Chondrocyte (in vitro differentiated cells): ENCODE data around the gene AJUBA. TPM values are rescaled to one million over a fixed set of nuclear protein-coding genes. Genes with fewer than 3 reads are reported as not detected.

ENCODE experiments used
- DNase-seq: peaks from one replicate; pipeline ENCODE4 v3.0.0; 2021; ENCODE audit warnings: mixed read lengths, low spot score
- H3K27ac Mint-ChIP-seq: one replicate; pipeline ENCODE4 v1.8.0; 2021; ENCODE audit warnings: mild to moderate bottlenecking, moderate library complexity, mixed read lengths; ENCODE audit not compliant: unreplicated experiment
- H3K27me3 Mint-ChIP-seq: 2 replicates; pipeline ENCODE4 v1.8.0; 2021; ENCODE audit warnings: low read depth, mixed read lengths
- H3K36me3 Mint-ChIP-seq: 2 replicates; pipeline ENCODE4 v1.8.0; 2021; ENCODE audit warnings: low read depth, mixed read lengths
- H3K4me1 Mint-ChIP-seq: 2 replicates; pipeline ENCODE4 v1.8.0; 2021; ENCODE audit warnings: low read depth, mild to moderate bottlenecking, mixed read lengths
- H3K4me3 Mint-ChIP-seq: one replicate; pipeline ENCODE4 v1.8.0; 2021; ENCODE audit warnings: mild to moderate bottlenecking, moderate library complexity, mixed read lengths; ENCODE audit not compliant: unreplicated experiment
- H3K9me3 Mint-ChIP-seq: 2 replicates; pipeline ENCODE4 v1.8.0; 2021; ENCODE audit warnings: low read depth, mixed read lengths
- total RNA-seq: library from RNA; stranded (reverse); gene quantifications from 3 replicates; pipeline ENCODE4 v1.2.1, GENCODE V29; 2021
- TF ChIP-seq, protein P1 (sequence below): fragments of 200-600 bp; sonication (generic); IDR thresholded peaks from 2 replicates; pipeline ENCODE4 v1.5.0; 2021; ENCODE audit warnings: antibody characterized with exemption, mild to moderate bottlenecking, moderate library complexity

AJUBA gene
- total RNA-seq, 1 donor from 2014 or later: 124 TPM

DNA sequence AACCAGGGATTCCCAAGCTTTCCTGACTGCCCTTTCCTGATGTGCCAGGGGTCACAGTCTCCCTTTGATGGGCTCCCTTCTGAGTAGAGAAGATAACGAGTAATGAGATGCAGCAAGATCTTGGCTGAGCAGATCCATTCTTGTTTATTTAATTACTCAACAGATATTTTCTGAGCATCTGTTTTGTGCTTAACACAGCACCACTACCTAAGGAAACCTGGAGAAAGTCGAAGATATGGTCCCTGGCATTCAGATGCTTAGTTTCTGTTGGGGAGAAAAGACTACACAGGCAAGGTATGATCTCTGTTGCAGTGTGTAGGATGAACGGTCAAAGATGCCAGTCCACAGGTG lies 3.9 kb downstream of the AJUBA start:
- Mint-ChIP-seq H3K27me3 (no peaks in the 10 kb centered on the region), H3K4me1 (peaks cover 65% of the 10 kb centered on the region), H3K9me3 (no peaks in the 10 kb centered on the region), H3K27ac (peak overlapping the region; percentile 97), H3K4me3 (peak overlapping the region; percentile 81), H3K36me3 (peaks cover 22% of the 10 kb centered on the region)
- no peak for DNase-seq
- TF ChIP-seq, protein P1, sequence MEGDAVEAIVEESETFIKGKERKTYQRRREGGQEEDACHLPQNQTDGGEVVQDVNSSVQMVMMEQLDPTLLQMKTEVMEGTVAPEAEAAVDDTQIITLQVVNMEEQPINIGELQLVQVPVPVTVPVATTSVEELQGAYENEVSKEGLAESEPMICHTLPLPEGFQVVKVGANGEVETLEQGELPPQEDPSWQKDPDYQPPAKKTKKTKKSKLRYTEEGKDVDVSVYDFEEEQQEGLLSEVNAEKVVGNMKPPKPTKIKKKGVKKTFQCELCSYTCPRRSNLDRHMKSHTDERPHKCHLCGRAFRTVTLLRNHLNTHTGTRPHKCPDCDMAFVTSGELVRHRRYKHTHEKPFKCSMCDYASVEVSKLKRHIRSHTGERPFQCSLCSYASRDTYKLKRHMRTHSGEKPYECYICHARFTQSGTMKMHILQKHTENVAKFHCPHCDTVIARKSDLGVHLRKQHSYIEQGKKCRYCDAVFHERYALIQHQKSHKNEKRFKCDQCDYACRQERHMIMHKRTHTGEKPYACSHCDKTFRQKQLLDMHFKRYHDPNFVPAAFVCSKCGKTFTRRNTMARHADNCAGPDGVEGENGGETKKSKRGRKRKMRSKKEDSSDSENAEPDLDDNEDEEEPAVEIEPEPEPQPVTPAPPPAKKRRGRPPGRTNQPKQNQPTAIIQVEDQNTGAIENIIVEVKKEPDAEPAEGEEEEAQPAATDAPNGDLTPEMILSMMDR: no peak

DNA sequence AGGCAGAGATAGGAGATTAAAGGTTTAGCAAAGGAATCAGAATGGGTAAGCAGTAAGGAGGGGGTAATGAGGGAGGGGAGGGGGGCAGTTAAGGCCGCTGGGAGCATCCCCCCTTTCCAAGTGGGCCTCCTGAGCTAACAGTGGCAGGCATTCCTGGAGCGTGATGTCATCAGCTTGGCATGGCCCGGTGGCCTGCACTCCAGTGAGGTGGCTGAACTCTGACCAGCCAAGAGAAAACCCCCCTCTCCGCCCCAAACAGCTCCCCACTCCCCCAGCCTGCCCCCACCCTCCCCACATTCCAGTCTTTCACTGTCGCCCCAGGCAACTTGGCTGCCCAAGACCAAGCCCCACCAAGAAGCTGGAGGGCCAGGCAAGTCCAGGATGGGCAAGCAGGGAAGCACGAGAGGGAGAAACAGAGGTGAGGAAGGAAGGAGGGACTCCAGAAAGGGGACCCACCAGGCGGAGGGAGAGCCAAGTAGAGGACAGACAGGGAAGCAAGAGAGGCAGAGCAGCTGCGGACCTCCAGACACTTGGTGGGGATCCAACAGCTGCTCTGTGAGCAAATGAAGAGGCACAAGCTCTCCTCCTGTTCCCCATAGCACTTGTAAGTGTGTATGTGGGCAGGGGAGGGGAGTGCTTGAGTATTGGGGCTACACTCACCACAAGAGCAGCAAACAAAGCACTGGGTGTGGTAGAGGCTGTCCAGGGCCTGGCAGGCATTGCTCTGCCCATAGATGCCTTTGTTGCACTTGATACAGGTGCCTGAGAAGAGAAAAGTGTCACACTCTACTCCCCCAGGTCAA lies 4.5 kb downstream of the AJUBA start:
- Mint-ChIP-seq H3K9me3 (no peaks in the 10 kb centered on the region), H3K27ac (peak overlapping the region; percentile 97), H3K4me3 (peak overlapping the region; percentile 81), H3K36me3 (peaks cover 25% of the 10 kb centered on the region), H3K27me3 (no peaks in the 10 kb centered on the region), H3K4me1 (peaks cover 69% of the 10 kb centered on the region)
- TF ChIP-seq, protein P1: no peak
- no peak for DNase-seq

DNA sequence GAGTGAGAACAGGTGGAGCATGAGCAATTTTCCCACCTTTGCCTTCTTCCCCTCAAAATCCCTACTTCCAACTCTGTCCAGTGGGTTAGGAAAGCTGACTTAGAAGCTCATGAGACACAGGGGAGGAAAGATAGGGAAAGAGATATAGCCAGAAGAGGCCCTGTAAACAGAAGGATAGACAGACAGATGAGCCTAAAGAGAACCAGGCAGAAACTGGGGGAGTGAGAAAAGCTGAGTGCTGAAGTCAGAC lies 5.0 kb downstream of the AJUBA start:
- Mint-ChIP-seq H3K27me3 (no peaks in the 10 kb centered on the region), H3K9me3 (no peaks in the 10 kb centered on the region), H3K4me1 (peaks cover 69% of the 10 kb centered on the region), H3K27ac (peak overlapping the region; percentile 97), H3K4me3 (peak overlapping the region; percentile 81), H3K36me3 (peaks cover 27% of the 10 kb centered on the region)
- DNase-seq: no peak
- TF ChIP-seq, protein P1: no peak

DNA sequence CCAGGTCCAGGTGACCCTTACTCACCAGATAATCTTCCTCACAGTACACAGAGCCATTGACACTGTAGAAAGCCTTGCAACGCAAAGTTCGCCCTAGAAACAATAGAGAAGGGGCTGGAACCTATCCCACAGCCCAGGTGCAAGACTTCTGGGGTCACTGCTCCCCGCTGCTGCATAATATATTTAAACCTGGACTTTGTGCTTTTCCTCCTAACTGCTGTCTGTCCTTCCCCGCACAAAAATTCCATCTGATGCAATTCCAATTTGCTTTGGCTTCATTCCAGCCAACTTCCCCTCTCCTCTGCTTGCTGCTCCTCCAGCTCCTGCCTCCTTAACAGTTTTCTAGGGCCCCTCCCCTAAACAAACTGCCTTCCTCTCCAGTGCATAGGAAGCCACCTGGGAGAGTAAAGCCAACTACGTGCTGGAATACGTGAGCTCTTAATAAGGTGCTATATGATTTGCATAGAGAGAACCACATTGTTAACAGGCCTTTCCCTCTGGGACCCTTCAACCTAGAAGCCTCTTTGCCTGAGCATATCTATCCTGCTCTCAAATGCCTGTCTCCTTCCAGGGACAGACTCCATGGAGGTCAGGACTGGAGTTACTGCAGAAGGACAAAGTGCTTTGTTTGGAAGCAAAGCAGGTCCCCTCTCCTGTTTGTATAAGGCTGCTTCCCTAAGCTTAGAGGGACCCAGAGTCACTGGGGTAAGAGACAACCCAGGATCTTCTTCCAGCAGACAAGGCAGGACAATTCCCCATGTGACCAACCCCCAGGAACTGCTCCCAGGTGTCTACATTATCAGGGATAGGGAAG lies 5.5 kb downstream of the AJUBA start:
- TF ChIP-seq, protein P1: no peak
- no peak for DNase-seq
- Mint-ChIP-seq H3K4me3 (peak overlapping the region; percentile 81), H3K27me3 (no peaks in the 10 kb centered on the region), H3K27ac (peak overlapping the region; percentile 97), H3K9me3 (no peaks in the 10 kb centered on the region), H3K4me1 (peaks cover 73% of the 10 kb centered on the region), H3K36me3 (peaks cover 31% of the 10 kb centered on the region)

DNA sequence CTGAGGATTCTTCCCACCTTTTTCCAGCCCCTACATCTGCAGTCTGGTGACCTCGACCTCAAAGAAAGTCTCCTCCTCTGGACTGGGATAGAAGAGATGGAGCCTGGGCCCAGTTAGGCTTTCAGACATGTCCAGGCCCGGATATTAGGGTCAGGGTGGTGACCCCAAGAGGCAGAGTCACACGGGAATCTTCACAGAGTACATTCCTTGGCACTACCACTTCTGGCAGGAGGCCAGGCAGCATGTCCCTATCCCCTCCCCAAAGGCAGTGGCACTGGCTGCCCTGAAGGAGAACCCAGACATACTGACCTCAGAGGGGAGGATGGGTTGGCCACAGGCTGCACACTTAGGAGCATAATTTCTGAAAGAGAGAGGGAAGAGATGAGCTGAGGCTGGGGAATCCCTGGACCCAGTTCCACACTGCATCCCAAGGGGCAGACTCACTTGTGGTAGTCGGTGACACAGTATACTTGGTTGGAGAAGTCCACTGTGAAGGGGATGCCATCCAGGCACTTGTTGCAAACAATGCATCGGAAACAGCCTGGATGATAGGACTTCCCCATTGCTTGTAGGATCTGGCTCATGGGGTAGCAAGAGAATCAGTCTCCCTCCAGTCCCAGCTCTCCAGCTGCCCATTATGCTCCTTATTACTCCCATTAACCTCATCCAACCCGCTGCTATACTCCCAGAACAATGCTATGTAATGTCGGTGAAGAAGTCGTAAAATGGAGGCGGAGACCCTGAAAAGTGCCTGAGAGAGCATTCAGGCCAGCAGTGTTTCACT lies 7.6 kb downstream of the AJUBA start:
- Mint-ChIP-seq H3K27me3 (no peaks in the 10 kb centered on the region), H3K27ac (peak overlapping the region; percentile 91), H3K36me3 (peaks cover 34% of the 10 kb centered on the region), H3K4me3 (peak overlapping the region; percentile 50), H3K9me3 (no peaks in the 10 kb centered on the region), H3K4me1 (peaks cover 69% of the 10 kb centered on the region)
- TF ChIP-seq, protein P1: no peak
- no peak for DNase-seq
